Measurements from ENCODE around the gene OAT.

The OAT gene

GRCh38 chr10:124394583-124394982 is 24.1 kb downstream of the OAT start:
- DNase-seq, result no peak

DNA sequence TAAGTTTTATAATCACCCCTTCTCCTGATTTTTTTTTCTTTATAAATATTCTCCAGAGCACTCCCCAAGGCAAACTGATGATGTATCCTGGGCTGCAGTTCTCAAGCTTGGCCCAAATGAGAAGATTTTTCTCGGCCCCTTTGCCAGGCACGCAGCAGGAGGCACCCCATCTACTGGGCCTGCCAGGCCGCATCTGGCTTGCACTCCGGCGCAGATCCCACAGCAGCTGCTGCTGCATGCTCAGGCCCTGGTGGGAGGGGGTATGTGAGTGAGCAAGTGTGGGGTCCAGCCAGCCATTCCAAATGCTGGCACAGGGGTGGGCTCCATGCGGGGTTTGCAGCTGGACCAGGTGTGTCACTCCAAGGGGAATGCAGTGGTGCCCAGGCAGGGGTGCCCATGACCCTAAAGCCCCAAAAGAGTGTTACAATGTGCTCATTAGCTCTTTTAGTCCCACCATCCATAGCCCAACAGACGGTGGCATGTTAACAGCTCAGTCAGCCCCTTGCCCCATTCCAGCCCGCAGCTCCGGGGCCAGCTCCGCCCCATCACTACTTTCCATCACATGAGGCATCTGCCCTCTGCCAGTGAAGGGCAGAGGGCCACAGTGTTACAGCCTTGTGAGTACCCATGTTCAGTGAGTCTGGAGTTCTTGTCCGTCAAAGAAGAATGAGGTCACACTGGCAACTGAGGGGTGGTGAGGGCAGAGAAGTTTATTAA is 25.9 kb downstream of the OAT start:
- DNase-seq, result no peak

DNA sequence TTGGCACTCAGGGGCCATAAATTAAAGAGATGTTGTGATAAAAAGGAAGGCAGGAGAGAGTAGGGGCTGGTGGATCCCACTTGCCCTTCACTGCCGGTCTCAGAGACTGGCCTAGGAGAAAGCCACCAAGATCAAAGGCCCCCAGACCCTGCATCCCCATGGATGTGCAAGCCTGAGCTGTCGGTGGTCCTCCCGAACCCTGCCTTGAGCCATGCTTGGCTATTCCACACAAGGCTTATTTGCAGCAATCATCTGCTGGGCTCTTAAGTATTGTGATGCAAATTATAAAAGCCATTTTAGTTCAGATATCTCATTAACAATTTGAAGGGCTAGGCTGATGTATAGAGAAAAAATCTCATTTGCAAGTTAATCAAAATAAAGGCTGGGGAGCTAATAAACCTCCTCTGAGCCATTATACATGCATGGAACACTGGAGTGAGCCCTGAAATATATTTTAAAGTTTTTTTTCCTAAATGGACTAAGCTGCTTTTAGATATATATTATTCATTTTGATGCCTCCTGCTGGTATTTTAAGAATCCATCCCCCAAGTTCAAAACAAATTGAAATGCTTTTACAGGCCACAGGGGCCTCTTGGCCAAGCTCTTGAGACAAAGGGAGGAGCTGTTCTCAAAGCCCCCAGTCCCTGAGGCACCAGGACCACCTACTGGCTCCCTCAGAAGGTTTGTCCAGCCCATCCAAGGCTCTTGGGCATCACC is 28.1 kb downstream of the OAT start:
- no peak for DNase-seq

GRCh38 chr10:124389613-124390361 is 28.9 kb downstream of the OAT start:
- DNase-seq, result no peak

DNA sequence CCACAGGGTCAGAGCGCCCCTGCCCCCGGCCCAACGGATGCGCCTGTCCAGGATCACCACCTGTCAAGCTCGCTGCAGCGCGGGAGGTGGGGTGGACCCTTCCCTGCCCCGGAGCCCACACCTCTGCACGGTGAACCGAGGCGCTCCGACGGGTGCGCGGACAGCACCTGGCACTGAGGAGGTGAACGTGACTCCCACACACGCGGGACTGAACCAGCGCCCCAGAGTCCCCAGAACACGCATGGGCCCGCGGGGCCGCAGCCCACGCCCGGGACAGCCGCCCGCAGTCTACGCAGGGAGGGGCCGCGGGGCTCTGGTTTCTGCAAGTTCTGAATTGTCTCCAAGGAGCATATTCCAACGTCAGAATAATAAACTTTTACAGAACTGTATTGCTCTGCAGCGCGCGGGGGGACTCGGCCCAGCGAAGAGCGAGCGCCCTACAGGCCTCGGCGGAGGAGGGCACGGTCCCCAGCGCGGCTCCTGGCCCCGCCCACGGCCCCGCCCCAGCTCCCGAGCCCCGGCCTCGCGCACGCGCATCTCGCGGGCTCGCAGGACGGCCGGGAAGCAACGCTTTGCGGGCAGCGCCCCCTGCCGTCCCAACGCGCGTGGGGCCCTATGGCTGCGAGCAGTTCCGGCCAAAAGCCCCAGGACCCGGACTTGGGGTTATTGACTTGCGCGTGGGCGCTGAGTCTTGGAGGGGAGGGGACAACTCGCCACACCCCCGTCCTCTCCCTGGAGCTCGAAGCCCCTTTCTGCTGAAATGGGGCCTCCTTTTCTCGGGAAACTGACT is 29.7 kb downstream of the OAT start:
- DNase-seq, result peak; percentile 71

DNA sequence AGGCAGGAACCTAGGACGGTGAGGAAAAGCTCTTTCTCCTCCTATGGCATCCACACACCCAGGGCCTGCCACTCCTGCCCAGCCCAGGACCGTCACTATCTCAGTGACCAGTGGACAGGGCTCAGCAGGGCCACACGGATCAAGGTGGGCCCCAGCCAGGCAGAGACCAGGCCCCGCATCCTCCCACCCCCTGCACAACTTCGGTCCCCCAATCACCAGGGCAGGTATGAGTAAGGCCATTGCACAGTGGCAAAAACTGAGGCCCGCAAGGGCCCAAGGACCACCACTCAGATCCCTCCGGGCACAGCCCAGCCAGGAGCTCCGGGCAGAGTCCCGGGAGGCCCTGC is 30.3 kb downstream of the OAT start:
- no peak for DNase-seq

GRCh38 chr10:124387078-124387874 is 31.4 kb downstream of the OAT start:
- no peak for DNase-seq

DNA sequence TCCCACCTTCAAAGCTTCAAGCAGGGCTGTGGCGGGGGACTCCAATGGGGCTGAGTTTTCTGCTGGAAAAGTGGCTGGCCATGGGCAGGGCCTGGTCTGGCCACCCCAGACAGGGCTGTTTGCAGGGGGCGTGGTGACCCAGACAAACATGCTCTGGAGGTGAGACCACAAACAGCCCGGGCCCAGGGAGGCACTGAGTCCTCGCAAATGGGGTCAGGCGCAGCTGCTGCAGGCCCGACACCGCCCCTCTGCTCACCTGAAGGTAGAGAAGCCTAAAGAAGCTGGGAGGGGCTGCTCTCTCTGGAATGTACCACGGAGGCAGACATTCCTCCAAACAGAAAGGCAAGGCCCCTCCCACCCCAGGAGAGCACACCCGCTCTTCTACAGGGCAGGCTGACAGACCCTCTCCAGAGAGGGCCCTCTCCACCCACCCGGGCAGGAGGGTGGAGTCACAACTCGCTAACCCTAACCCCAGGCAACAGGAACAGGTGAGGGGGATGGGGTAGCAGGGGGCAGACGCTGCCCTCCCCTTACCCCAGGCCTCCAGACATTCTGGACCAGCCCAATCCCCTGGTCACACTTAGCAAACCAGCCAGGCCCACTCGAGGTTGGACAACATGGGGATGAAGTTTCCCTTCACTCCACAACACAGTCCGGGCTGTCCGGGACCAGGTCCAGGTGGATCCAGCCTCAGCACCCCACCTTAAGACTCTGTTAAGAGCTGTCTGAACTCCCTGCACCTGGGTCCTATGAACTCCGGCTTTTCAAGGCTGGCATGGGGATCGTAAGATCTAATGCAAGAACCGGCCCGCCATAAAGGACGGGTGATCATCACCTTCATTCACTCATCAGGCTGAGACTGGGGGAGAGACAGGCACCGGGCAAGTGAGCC is 32.3 kb downstream of the OAT start:
- DNase-seq, result no peak

DNA sequence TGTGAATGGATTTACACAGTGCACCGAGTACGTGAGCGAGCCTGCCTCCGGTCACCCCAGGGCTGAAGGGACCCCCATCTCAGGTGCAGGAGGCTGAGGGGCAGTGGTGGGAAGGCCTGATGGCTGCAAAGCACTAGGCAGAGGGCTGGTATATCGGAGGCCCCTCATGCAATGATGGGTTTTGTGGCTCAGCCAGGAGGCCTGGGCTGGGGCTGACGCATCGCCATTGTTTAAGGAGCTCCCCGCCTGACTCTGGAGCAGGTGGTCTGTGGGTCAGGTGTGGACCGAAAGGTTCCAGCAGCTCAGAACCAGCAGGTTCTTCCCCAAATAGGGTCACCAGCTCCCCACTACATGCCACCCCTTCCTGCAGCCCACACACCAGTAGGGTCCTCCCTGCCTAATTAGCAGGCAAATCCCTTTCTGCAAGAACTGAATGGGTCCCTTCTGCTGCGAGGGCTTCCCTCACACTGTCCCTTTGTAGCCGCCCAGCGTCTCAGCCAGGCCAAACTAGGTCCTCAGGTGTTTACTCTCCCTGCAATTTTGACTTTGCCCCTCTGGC is 33.0 kb downstream of the OAT start:
- DNase-seq, result no peak

DNA sequence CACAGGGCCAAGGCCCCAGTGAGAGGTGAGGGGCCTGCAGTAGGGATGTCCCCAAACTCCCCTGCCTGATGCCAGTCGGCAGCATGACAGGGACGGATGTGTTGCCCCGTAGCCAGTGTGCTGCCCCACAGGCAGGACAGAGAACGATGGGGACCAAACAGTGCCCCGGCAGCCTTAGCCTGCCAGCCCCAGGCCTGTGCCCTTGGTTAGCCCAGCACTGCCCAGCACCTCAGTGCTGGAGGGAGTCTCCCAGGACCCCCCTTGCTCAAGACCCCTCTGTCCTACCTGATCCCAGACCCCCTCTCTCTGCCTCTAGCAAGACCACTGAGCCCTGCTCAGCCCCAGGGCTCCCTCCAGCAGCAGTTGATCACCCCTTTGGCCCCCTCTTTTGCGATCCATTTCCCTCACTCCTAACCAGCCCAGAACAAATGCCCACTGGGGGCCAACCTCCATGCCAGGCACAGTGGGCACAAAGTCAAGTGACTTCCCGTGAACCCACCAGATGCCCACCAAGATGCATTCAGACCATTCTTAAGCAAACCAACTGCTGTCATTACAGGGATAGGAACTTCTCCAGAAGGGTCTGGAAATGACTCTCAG is 34.0 kb downstream of the OAT start:
- no peak for DNase-seq

DNA sequence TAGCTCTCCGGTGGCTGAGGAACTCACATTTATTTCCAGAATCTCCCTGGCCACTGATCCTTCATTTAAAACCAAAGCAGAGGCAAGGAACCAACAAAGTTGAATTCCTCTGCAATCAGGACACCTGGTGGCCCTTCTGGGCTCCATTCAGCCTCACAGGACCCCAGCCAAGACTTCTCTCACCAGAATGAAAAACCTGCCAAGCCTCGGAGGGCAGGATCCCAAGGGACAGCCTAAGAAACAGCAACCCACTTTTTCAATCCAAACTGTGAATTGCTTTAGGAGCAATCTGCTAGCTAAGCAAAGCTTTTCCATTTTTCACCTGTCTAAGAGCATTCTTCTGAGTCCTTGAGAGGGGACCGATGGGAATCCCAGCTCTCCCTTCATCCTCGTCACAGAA is 34.6 kb downstream of the OAT start:
- no peak for DNase-seq

DNA sequence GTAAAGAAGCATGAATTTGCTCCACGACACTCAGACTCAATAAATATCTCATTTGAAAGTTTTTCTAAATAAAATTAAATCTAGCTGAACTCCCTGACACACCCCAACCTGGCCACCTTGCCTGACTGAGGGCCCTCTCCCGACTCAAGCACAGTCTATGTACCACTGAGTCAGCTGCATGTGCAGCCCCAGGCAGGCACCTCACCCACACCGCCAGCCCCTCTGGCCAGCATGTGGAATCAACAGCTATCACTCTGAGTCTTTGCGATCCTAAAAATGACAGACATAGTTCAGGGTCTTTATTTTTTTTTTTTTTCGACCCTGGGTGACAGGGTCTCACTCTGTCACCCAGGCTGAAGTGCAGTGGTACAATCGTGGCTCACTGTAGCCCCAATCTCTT is 35.2 kb downstream of the OAT start:
- DNase-seq, result no peak

- no peak for DNase-seq
These were observed 37.6 kb downstream of the OAT start for GRCh38 chr10:124381011-124381611.

GRCh38 chr10:124380256-124380995 is 38.3 kb downstream of the OAT start:
- DNase-seq, result no peak

- DNase-seq, result no peak
These were observed 39.0 kb downstream of the OAT start for GRCh38 chr10:124379609-124380193.

DNA sequence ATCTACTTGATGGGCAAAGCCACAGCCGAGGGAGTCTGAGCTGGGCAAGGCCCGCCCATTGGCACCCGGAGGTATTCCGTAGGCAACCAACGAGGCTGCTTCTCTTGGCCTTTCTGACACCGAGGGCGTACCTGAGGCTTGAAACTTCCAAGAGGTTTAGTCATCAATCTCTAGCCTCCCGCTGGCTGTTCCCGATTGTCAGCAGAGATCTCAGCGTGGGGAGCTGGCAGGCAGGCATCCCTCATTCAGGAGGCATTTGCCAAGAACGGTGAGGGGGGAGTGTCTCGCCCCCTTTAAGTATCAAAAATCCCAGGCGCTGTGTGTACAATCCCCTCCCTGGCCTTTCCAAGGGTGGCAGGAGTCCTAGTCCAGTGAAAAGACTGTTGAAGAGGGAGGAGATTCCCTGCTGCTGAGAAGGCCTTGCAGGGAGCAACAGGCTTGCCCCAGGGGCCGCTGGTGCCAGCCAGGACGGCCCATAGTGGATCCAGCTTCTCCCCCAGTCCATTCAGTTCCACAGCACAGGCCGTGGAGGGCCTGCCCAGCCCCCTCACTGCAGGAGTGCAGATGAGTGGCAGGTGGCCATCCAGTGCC is 39.7 kb downstream of the OAT start:
- DNase-seq, result no peak

- no peak for DNase-seq
These were observed 40.5 kb downstream of the OAT start for GRCh38 chr10:124378271-124378670.

DNA sequence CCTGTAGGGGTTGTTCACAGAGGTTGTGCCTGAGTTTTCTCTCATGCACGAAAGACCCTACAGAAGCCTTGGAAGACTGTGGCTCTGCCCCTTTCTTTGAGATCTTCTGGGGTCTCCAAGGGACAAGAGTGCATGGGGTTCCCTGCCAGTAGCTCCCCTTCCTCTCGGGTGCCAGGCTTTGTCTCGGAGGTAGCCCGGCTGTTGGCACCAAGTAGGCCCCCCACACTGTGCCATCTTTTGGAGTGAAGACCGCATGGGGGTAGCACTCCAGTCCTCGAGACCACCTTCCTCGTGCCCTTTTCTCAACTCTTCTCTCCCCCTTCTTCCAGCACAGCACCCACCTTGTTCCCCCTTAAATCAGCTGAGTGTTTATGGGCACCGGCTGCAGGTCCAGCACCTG is 41.6 kb downstream of the OAT start:
- DNase-seq, result no peak

- DNase-seq, result no peak
These were observed 42.3 kb downstream of the OAT start for GRCh38 chr10:124376411-124376810.

All from NCI-H2107 (cell line).